ENCODE measurements around the gene CEACAM20.

- TF ChIP-seq EZH2phosphoT487 (IDR thresholded peaks at IDR 0.05; ENCODE audit: insufficient read depth, low read depth) (no peak), EZH2 (IDR thresholded peaks at IDR 0.05; ENCODE audit: insufficient read depth, poor library complexity, severe bottlenecking) (no peak)
Observed at GRCh38 chr19:44515031-44515430, 14.4 kb downstream of the CEACAM20 start.

All from GM23248 (cell line).